Upper lobe of right lung (tissue), 1 donor: ENCODE results near the gene WNT9B. TPM values are rescaled to one million over a fixed set of nuclear protein-coding genes. Genes with fewer than 3 reads are reported as not detected.

Experiments
- ATAC-seq: fragments of 200-7000 bp; cut with Tn5 transposase; one replicate; pipeline ENCODE4 v1.9.1; 2020; ENCODE audit warnings: mild to moderate bottlenecking, moderate library complexity
- DNase-seq: peaks from one replicate; pipeline ENCODE4 v3.0.0-alpha.2; 2020
- H3K27ac ChIP-seq: fragments of 200-600 bp; one replicate; pipeline ENCODE4 v1.8.0; 2022
- H3K27me3 ChIP-seq: fragments of 200-600 bp; one replicate; pipeline ENCODE4 v1.8.0; 2022; ENCODE audit warnings: mild to moderate bottlenecking
- H3K36me3 ChIP-seq: fragments of 200-600 bp; one replicate; pipeline ENCODE4 v1.8.0; 2022
- H3K4me1 ChIP-seq: fragments of 200-600 bp; one replicate; pipeline ENCODE4 v1.8.0; 2022
- H3K4me3 ChIP-seq: fragments of 200-600 bp; one replicate; pipeline ENCODE4 v1.8.0; 2022; ENCODE audit warnings: mild to moderate bottlenecking
- H3K9me3 ChIP-seq: fragments of 200-600 bp; one replicate; pipeline ENCODE4 v1.8.0; 2022
- CTCF ChIP-seq: fragments of 200-600 bp; IDR thresholded peaks from one replicate; pipeline ENCODE4 v1.8.0; 2022; ENCODE audit warnings: antibody characterized with exemption
- intact Hi-C: fragments of 100-400 bp; cut with DNase I; formaldehyde crosslinking; loops from one replicate; pipeline ENCODE4 v1.11.0; 2022
- total RNA-seq: library from RNA; stranded (reverse); fragmentation: NEBNext Ultra II Directional; extraction: Animal tissue kit (Norgen Biotek cat#: 25700); gene quantifications from one replicate; pipeline ENCODE4 v1.2.1, GENCODE V29; 2021
- donor health status: DM: no; HTN: yes; CAD: no; lungs with severe emphysema.

The WNT9B gene
- total RNA-seq, 1 donor from 2014 or later: 2.0 TPM

GRCh38 chr17:46874906-46875305 lies 23.5 kb downstream of the WNT9B start:
- Histone ChIP-seq H3K36me3 (no peaks in the 10 kb centered on the region), H3K4me1 (peaks cover 13% of the 10 kb centered on the region), H3K27ac (no peak overlapping the region), H3K27me3 (no peaks in the 10 kb centered on the region), H3K4me3 (no peak overlapping the region), H3K9me3 (no peaks in the 10 kb centered on the region)
- intact Hi-C loops: no loop called here
- TF ChIP-seq CTCF: no peak
- DNase-seq (no peak), ATAC-seq (no peak)

- no peak overlapping the region for H3K4me3 ChIP-seq
- ATAC-seq: no peak
- H3K36me3 ChIP-seq: no peaks in the 10 kb centered on the region
- DNase-seq: no peak
- TF ChIP-seq CTCF: no peak
- H3K9me3 ChIP-seq: no peaks in the 10 kb centered on the region
- no peak overlapping the region for H3K27ac ChIP-seq
- peaks cover 13% of the 10 kb centered on the region for H3K4me1 ChIP-seq
- no peaks in the 10 kb centered on the region for H3K27me3 ChIP-seq
- intact Hi-C loops: no loop called here
Observed at GRCh38 chr17:46875849-46876352, 24.5 kb downstream of the WNT9B start.

GRCh38 chr17:46876353-46876887 lies 25.0 kb downstream of the WNT9B start:
- no peaks in the 10 kb centered on the region for H3K27me3 ChIP-seq
- no peaks in the 10 kb centered on the region for H3K36me3 ChIP-seq
- DNase-seq (no peak), ATAC-seq (peak; percentile 48)
- H3K27ac ChIP-seq: no peak overlapping the region
- intact Hi-C loops: no loop called here
- no peak overlapping the region for H3K4me3 ChIP-seq
- H3K9me3 ChIP-seq: no peaks in the 10 kb centered on the region
- H3K4me1 ChIP-seq: peaks cover 13% of the 10 kb centered on the region
- TF ChIP-seq CTCF: peak; percentile 17

DNA sequence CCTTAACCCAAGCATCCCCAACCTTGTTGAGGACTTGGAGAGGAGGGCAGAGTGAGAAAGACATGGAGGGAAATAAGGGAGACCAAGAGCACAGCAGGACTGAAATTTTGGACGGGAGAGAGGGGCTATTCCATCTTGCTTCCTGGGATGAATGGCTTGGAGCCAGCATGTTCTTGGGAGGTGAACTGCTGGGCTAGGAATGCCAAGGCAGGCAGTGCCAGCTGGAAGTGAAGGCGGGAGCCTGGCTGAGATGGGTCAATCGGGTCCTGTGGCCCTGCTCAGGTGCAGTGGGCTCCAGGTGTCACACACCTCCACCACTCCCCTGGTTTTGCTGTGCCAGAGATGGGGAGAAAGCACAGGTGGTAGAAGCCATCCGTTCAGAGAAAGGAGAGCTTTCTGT lies 25.5 kb downstream of the WNT9B start:
- Histone ChIP-seq H3K4me1 (peaks cover 13% of the 10 kb centered on the region), H3K27ac (peak overlapping the region; percentile 17), H3K4me3 (no peak overlapping the region), H3K36me3 (no peaks in the 10 kb centered on the region), H3K27me3 (no peaks in the 10 kb centered on the region), H3K9me3 (no peaks in the 10 kb centered on the region)
- no peak for TF ChIP-seq CTCF
- DNase-seq (no peak), ATAC-seq (no peak)
- intact Hi-C loops: no loop called here

DNA sequence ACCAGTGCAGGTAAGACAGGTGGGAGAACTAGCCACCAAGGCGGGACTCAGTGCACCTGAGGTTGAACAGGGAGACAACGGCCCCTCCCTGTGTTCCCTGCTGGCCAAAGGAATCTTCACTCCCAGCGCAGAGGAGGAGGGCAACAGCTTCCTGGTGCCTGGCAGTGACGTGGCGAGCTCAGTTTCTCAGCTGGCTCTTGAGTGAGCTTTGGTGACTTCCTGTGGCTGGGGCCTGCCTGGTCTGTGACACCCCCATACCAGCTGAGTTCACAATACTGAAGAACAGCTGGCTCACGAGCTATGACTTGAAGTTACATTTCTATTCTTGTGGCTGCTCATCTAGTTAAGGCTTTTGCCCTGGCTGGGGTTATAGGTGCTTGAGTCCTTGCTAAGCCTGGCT lies 26.1 kb downstream of the WNT9B start:
- Histone ChIP-seq H3K27me3 (no peaks in the 10 kb centered on the region), H3K4me1 (peaks cover 13% of the 10 kb centered on the region), H3K36me3 (no peaks in the 10 kb centered on the region), H3K27ac (peak overlapping the region; percentile 17), H3K4me3 (no peak overlapping the region), H3K9me3 (no peaks in the 10 kb centered on the region)
- DNase-seq (no peak), ATAC-seq (no peak)
- intact Hi-C loops: no loop called here
- no peak for TF ChIP-seq CTCF

- Histone ChIP-seq H3K36me3 (no peaks in the 10 kb centered on the region), H3K9me3 (no peaks in the 10 kb centered on the region), H3K27ac (peak overlapping the region; percentile 44), H3K27me3 (no peaks in the 10 kb centered on the region), H3K4me3 (no peak overlapping the region), H3K4me1 (peaks cover 13% of the 10 kb centered on the region)
- no peak for TF ChIP-seq CTCF
- peak; percentile 73 for ATAC-seq
- DNase-seq: peak; percentile 72
- intact Hi-C loops: no loop called here
Observed at GRCh38 chr17:46878055-46878454, 26.7 kb downstream of the WNT9B start.
